ENCODE data around the gene NFKBIL1. TPM values are rescaled to one million over a fixed set of nuclear protein-coding genes. Genes with fewer than 3 reads are reported as not detected.
"Not testable (repeated sequence)": the region's sequence is repeated elsewhere in the genome, so short reads cannot be mapped to it uniquely, and the experiment has no call there.

Gene NFKBIL1
- total RNA-seq, 1 donor, result 20.0 TPM

- no peak for DNase-seq (ENCODE audit: low read depth)
- TF ChIP-seq, protein P1, sequence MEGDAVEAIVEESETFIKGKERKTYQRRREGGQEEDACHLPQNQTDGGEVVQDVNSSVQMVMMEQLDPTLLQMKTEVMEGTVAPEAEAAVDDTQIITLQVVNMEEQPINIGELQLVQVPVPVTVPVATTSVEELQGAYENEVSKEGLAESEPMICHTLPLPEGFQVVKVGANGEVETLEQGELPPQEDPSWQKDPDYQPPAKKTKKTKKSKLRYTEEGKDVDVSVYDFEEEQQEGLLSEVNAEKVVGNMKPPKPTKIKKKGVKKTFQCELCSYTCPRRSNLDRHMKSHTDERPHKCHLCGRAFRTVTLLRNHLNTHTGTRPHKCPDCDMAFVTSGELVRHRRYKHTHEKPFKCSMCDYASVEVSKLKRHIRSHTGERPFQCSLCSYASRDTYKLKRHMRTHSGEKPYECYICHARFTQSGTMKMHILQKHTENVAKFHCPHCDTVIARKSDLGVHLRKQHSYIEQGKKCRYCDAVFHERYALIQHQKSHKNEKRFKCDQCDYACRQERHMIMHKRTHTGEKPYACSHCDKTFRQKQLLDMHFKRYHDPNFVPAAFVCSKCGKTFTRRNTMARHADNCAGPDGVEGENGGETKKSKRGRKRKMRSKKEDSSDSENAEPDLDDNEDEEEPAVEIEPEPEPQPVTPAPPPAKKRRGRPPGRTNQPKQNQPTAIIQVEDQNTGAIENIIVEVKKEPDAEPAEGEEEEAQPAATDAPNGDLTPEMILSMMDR (IDR thresholded peaks at IDR 0.05; ENCODE audit: insufficient read depth, low read length), result no peak
- H3K4me3 ChIP-seq (ENCODE audit: low read depth, low read length), result no peak overlapping the region
These were observed 3.8 kb upstream of the NFKBIL1 start for GRCh38 chr6:31543639-31544038.

GRCh38 chr6:31544676-31545075, 2.7 kb upstream of the NFKBIL1 start:
- no peak overlapping the region for H3K4me3 ChIP-seq (ENCODE audit: low read depth, low read length)
- DNase-seq (ENCODE audit: low read depth), result no peak
- TF ChIP-seq, protein P1 (IDR thresholded peaks at IDR 0.05; ENCODE audit: insufficient read depth, low read length), result no peak

DNA sequence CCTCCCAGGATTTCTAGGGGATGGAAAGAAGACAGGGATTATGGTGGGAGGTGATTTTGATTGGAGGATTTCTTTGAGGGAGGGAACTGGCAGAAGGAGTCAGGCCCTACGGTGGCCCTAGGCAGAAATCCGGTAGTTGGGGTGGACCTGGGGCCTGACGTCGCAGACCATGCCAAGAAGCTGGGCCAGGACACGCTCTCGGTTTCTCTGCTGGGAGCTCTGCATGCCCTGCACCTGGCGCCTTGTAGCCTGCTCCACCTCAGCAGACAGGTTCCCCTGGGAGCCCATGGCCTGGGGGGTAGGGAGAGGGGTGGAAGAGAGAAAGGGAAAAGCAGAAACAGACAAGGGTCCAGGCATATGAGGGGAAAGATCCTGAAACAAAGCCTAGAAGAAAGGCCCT, 2.1 kb upstream of the NFKBIL1 start:
- no peak for DNase-seq (ENCODE audit: low read depth)
- TF ChIP-seq, protein P1 (IDR thresholded peaks at IDR 0.05; ENCODE audit: insufficient read depth, low read length), result no peak
- no peak overlapping the region for H3K4me3 ChIP-seq (ENCODE audit: low read depth, low read length)

DNA sequence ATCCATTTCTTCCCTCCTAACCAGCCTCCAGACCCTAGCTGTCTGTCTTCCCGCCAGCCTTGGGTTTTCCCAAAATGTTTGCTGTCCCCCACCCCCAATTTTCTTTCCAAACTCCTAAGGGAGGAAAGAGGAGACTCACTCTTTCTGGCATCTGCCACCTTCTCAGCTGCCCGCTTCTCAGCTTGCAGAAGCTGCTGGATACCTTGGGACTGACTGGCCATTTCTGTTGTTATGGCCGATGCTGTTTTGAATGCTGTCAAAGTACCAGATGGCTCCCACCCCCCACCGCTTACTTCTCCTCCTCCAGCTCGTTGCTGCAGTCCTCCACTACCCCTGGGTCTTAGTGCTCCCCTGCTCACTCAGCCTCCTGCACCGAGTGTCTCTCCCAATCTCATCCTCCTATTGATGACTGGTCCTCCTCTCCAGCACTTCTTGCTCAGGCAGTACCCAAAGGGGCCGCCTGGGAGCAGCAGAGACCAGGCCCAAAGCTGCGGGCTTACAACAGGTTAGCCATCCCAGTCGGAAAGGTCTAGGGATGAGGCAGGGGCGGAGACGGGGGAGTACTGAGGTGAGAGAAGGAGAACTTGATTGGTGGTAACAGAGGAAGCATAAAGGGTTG, 960 bp upstream of the NFKBIL1 start, which contains the start of gene ATP6V1G2:
Gene ATP6V1G2 (minus strand): TSS at position 270 of the 619 bp plus-strand sequence. CDS start 49 bp downstream, at position 221.
- TF ChIP-seq, protein P1 (IDR thresholded peaks at IDR 0.05; ENCODE audit: insufficient read depth, low read length), result peak; percentile 99
- peak within 1 kb of the TSS; percentile 71 for H3K4me3 ChIP-seq (ENCODE audit: low read depth, low read length)
- peak; percentile 93 for DNase-seq (ENCODE audit: low read depth)

DNA sequence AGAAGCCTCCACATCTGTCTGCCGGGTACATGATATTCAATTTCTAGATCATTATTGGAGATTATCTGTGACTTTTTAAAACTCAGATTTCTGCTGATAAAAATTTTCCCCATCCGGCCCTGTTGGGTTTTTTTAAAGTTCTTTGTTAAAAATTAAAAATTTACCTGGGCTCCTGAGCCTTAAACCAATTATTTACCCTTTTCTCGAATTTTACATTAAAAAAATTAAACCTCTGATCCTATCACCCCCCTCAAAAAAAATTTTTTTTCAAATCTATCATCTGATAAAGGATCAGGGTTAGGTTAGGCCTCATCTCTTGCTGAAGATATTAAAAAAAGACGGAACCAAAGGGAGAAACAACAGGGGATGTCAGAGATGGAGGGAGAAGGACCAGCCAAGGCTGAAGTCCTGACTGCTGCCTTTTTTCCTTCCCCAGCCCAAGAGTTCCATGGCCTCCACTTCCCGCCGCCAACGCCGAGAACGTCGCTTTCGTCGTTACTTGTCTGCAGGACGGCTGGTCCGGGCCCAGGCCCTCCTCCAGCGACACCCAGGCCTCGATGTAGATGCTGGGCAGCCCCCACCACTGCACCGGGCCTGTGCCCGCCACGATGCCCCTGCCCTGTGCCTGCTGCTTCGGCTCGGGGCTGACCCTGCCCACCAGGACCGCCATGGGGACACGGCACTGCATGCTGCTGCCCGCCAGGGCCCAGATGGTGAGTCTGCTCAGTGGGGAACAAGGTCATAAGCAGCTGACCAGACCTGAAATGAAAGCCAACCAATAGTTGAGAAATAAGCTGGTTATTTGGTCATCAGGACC, 527 bp downstream of the NFKBIL1 start:
- TF ChIP-seq, protein P1 (IDR thresholded peaks at IDR 0.05; ENCODE audit: insufficient read depth, low read length), result no peak
- peak overlapping the region; percentile 71 for H3K4me3 ChIP-seq (ENCODE audit: low read depth, low read length)
- peak; percentile 25 for DNase-seq (ENCODE audit: low read depth)

DNA sequence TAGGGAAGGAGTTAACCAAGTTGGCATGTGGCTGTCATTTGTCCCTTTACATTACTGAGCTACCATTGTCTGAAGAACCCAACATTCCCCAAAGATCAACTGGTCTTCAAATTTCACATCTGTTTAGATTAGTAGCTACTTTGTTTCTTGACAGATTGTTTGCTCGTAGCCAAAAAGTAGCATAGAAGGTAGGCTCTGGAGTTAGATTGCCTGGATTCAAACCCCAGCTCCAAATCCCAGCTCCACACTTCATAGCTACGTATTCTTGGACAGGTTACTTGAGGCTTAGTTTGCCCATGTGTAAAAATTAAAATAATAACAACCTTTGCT, 1.1 kb downstream of the NFKBIL1 start:
- no peak for DNase-seq (ENCODE audit: low read depth)
- peak overlapping the region; percentile 71 for H3K4me3 ChIP-seq (ENCODE audit: low read depth, low read length)
- TF ChIP-seq, protein P1 (IDR thresholded peaks at IDR 0.05; ENCODE audit: insufficient read depth, low read length), result no peak

DNA sequence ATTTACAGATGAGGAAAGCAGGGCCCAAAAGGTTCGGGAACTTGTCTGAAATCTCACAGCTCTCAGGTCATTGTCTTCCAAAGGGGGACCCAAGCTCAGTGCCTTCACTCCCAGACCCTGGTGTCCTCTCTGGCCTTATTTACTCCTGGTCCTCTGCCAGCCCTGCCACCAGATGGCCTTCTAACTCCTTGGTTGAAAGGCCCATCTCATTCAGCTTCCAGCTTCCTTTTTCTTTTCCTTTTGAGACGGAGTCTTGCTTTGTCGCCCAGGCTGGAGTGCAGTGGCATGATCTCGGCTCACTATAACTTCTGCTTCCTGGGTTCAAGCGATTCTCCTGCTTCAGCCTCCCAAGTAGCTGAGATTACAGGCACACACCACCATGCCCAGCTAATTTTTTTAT, 4.0 kb downstream of the NFKBIL1 start:
- not testable (repeated sequence) for H3K4me3 ChIP-seq (ENCODE audit: low read depth, low read length)
- peak; percentile 32 for DNase-seq (ENCODE audit: low read depth)

Measured in fibroblast of the aortic adventitia (primary cell).